IMR-90 (cell line): Measurements from ENCODE around the gene GNPTG. TPM values are rescaled to one million over a fixed set of nuclear protein-coding genes. Genes with fewer than 3 reads are reported as not detected.

Experiments
- ATAC-seq: fragments of 200-7000 bp; cut with Tn5 transposase; 2 replicates; pipeline ENCODE4 v1.9.1; 2020; ENCODE audit warnings: low read depth, mild to moderate bottlenecking, moderate library complexity
- BruUV-seq: library from RNA; stranded (reverse); fragments of 400-500 nt; replicated peaks from 2 replicates; lab custom pipeline; 2021; lab: Mats Ljungman, UMichigan
- CTCF ChIA-PET: fragments of 300-600 bp; formaldehyde crosslinking; extraction: SDS; loops from one replicate; lab custom pipeline; 2021; ENCODE audit warnings: antibody characterized with exemption; lab: Yijun Ruan, JAX
- POLR2A ChIA-PET: fragments of 300-600 bp; sonication (Branson Sonifier 250); formaldehyde crosslinking; loops from one replicate; lab custom pipeline; 2022; ENCODE audit warnings: antibody characterized with exemption; ENCODE audit not compliant: unreplicated experiment; lab: Charles Lee
- DNase-seq: peaks from one replicate; pipeline ENCODE4 v3.0.0; 2013
- H2AFZ ChIP-seq: replicated peaks from 2 replicates; pipeline ENCODE3; 2013; ENCODE audit warnings: low read length, mild to moderate bottlenecking; ENCODE audit not compliant: poor library complexity
- H2AK5ac ChIP-seq: 2 replicates; pipeline ENCODE4 v1.6.1; 2013; ENCODE audit warnings: low read depth, low read length, inconsistent platforms
- H2AK9ac ChIP-seq: replicated peaks from 2 replicates; pipeline ENCODE3; 2013; ENCODE audit warnings: mild to moderate bottlenecking, low read depth, low read length, moderate library complexity; ENCODE audit not compliant: poor library complexity
- H2BK120ac ChIP-seq: 2 replicates; pipeline ENCODE4 v1.6.1; 2013; ENCODE audit warnings: low read depth, low read length, inconsistent platforms
- H2BK15ac ChIP-seq: 3 replicates; pipeline ENCODE4 v1.6.1; 2013; ENCODE audit warnings: low read depth, low read length, inconsistent platforms
- H2BK20ac ChIP-seq: 2 replicates; pipeline ENCODE4 v1.6.1; 2013; ENCODE audit warnings: low read depth, mild to moderate bottlenecking, inconsistent platforms, low read length, moderate library complexity
- H2BK5ac ChIP-seq: 2 replicates; pipeline ENCODE4 v1.6.1; 2013; ENCODE audit warnings: mild to moderate bottlenecking, low read depth, low read length, inconsistent platforms; ENCODE audit not compliant: poor library complexity, severe bottlenecking
- H3K14ac ChIP-seq: replicated peaks from 2 replicates; pipeline ENCODE4 v1.6.1; 2013; ENCODE audit warnings: low read depth, low read length, inconsistent platforms
- H3K18ac ChIP-seq: 2 replicates; pipeline ENCODE4 v1.6.1; 2013; ENCODE audit warnings: low read depth, low read length, control low read depth
- H3K23ac ChIP-seq: 2 replicates; pipeline ENCODE4 v1.6.1; 2013; ENCODE audit warnings: low read depth, low read length, inconsistent platforms
- H3K27ac ChIP-seq: 2 replicates; pipeline ENCODE4 v1.5.1; 2013; ENCODE audit warnings: mild to moderate bottlenecking, control low read depth, low read length; ENCODE audit not compliant: insufficient read depth
- H3K27me3 ChIP-seq: 2 replicates; pipeline ENCODE4 v1.6.1; 2013; ENCODE audit warnings: low read length; ENCODE audit not compliant: control insufficient read depth, insufficient read depth
- H3K36me3 ChIP-seq: 2 replicates; pipeline ENCODE4 v1.6.1; 2013; ENCODE audit warnings: low read length, mixed read lengths; ENCODE audit not compliant: control insufficient read depth, insufficient read depth
- H3K4ac ChIP-seq: 2 replicates; pipeline ENCODE4 v1.6.1; 2013; ENCODE audit warnings: low read depth, low read length, inconsistent platforms
- H3K4me1 ChIP-seq: 2 replicates; pipeline ENCODE4 v1.6.1; 2013; ENCODE audit warnings: low read length, mixed read lengths; ENCODE audit not compliant: control insufficient read depth, insufficient read depth
- H3K4me2 ChIP-seq: 2 replicates; pipeline ENCODE4 v1.6.1; 2013; ENCODE audit warnings: low read depth, mild to moderate bottlenecking, control low read depth, low read length, moderate library complexity
- H3K4me3 ChIP-seq: 2 replicates; pipeline ENCODE4 v1.5.1; 2013; ENCODE audit warnings: low read depth, mild to moderate bottlenecking, control low read depth, low read length, moderate library complexity; ENCODE audit not compliant: insufficient read depth
- H3K56ac ChIP-seq: 2 replicates; pipeline ENCODE4 v1.6.1; 2013; ENCODE audit warnings: low read length, inconsistent platforms; ENCODE audit not compliant: insufficient read depth; ENCODE audit errors: extremely low read depth
- H3K79me1 ChIP-seq, 2 experiments: 2 replicates each; pipeline ENCODE4 v1.6.1; 2013; ENCODE audit warnings: low read length in 2 of 2, inconsistent platforms in 1 of 2, low read depth in 1 of 2
- H3K9ac ChIP-seq: 2 replicates; pipeline ENCODE4 v1.6.1; 2013; ENCODE audit warnings: low read depth, low read length, control low read depth
- H3K9me1 ChIP-seq: 2 replicates; pipeline ENCODE4 v1.6.1; 2013; ENCODE audit warnings: low read length, inconsistent platforms; ENCODE audit not compliant: insufficient read depth
- H3K9me3 ChIP-seq: 2 replicates; pipeline ENCODE4 v1.6.1; 2013; ENCODE audit warnings: low read length; ENCODE audit not compliant: control insufficient read depth, insufficient read depth
- H4K20me1 ChIP-seq: 2 replicates; pipeline ENCODE4 v1.6.1; 2013; ENCODE audit warnings: low read length, inconsistent platforms; ENCODE audit not compliant: insufficient read depth
- H4K5ac ChIP-seq: 2 replicates; pipeline ENCODE4 v1.6.1; 2013; ENCODE audit warnings: mild to moderate bottlenecking, low read depth, low read length, control low read depth
- H4K8ac ChIP-seq, 2 experiments: 2 replicates each; pipeline ENCODE4 v1.6.1; 2013; ENCODE audit warnings: low read depth in 2 of 2, low read length in 2 of 2, control low read depth in 1 of 2, inconsistent platforms in 1 of 2
- H4K91ac ChIP-seq: 2 replicates; pipeline ENCODE4 v1.6.1; 2013; ENCODE audit warnings: low read depth, low read length, inconsistent platforms; ENCODE audit not compliant: insufficient read depth
- BHLHE40 ChIP-seq: fragments of 150-350 bp; IDR thresholded peaks from 2 replicates; pipeline ENCODE4 v1.6.1; 2016; ENCODE audit warnings: mild to moderate bottlenecking, low read depth, low read length
- CEBPB ChIP-seq: IDR thresholded peaks from 2 replicates; pipeline ENCODE4 v1.6.1; 2012; ENCODE audit warnings: low read depth, low read length, improper control_type of control experiment
- CHD1 ChIP-seq: IDR thresholded peaks from 2 replicates; pipeline ENCODE4 v1.6.1; 2012; ENCODE audit warnings: low read depth, low read length, improper control_type of control experiment
- CTCF ChIP-seq: conservative IDR thresholded peaks from 2 replicates; pipeline ENCODE4 v1.5.1; 2012; ENCODE audit warnings: mild to moderate bottlenecking, low read depth, low read length, improper control_type of control experiment
- ELK1 ChIP-seq: fragments of 150-350 bp; IDR thresholded peaks from 2 replicates; pipeline ENCODE4 v1.6.1; 2016; ENCODE audit warnings: low read depth, mild to moderate bottlenecking, low read length, moderate library complexity, borderline replicate concordance
- FOS ChIP-seq: fragments of 150-350 bp; IDR thresholded peaks from 2 replicates; pipeline ENCODE4 v1.6.1; 2016; ENCODE audit warnings: low read depth, low read length
- MAFK ChIP-seq: IDR thresholded peaks from 2 replicates; pipeline ENCODE4 v1.6.1; 2012; ENCODE audit warnings: low read depth, low read length, improper control_type of control experiment
- MAZ ChIP-seq: IDR thresholded peaks from 2 replicates; pipeline ENCODE4 v1.6.1; 2012; ENCODE audit warnings: low read depth, mild to moderate bottlenecking, low read length, improper control_type of control experiment, moderate library complexity, borderline replicate concordance
- NFE2L2 ChIP-seq: fragments of 150-350 bp; IDR thresholded peaks from 2 replicates; pipeline ENCODE4 v1.6.1; 2016; ENCODE audit warnings: low read depth, mild to moderate bottlenecking, low read length
- POLR2A ChIP-seq: IDR thresholded peaks from 2 replicates; pipeline ENCODE4 v1.6.1; 2012; ENCODE audit warnings: mild to moderate bottlenecking, low read depth, low read length
- RAD21 ChIP-seq: IDR thresholded peaks from 2 replicates; pipeline ENCODE4 v1.6.1; 2012; ENCODE audit warnings: low read length, improper control_type of control experiment
- RCOR1 ChIP-seq: IDR thresholded peaks from 2 replicates; pipeline ENCODE4 v1.6.1; 2012; ENCODE audit warnings: mild to moderate bottlenecking, low read length, improper control_type of control experiment; ENCODE audit not compliant: insufficient replicate concordance
- RFX5 ChIP-seq: IDR thresholded peaks from 2 replicates; pipeline ENCODE4 v1.8.0; 2012; ENCODE audit warnings: low read depth, mild to moderate bottlenecking, low read length, moderate library complexity
- SMC3 ChIP-seq: fragments of 150-350 bp; IDR thresholded peaks from 2 replicates; pipeline ENCODE4 v1.6.1; 2016; ENCODE audit warnings: low read depth, mild to moderate bottlenecking, antibody characterized with exemption, low read length, moderate library complexity
- USF2 ChIP-seq: fragments of 150-350 bp; IDR thresholded peaks from 2 replicates; pipeline ENCODE4 v1.6.1; 2017; ENCODE audit warnings: mild to moderate bottlenecking, antibody characterized with exemption, low read length, low read depth
- WGBS, 2 experiments: methylation state at CpG; one replicate each; pipeline versions ENCODE4 v1.1.5 to v1.1.7; 2013; ENCODE audit warnings: missing lambda C conversion rate in 2 of 2; ENCODE audit not compliant: insufficient read length in 1 of 2; ENCODE audit errors: extremely low coverage in 2 of 2; 5-methylcytosine and 5-hydroxymethylcytosine counted together
- dilution Hi-C: fragments of 300-500 bp; cut with HindIII; formaldehyde crosslinking; loops from one replicate; pipeline ENCODE4 v1.14.3; 2018; ENCODE audit warnings: low sequenced_read_pairs; ENCODE audit not compliant: unreplicated experiment
- in situ Hi-C: fragments of 300-500 bp; cut with MboI; formaldehyde crosslinking; loops from 3 replicates; pipeline ENCODE4 v1.14.3; 2019; ENCODE audit warnings: low sequenced_read_pairs, inconsistent platforms, mixed read lengths
- intact Hi-C: fragments of 100-400 bp; cut with micrococcal nuclease; formaldehyde crosslinking; loops from 2 replicates; pipeline ENCODE4 v1.10.0; 2022
- polyA plus RNA-seq, 3 experiments: library from polyadenylated mRNA; depleted of rRNA; stranded (reverse); fragments of >200 nt; gene quantifications; 2 replicates each; pipeline ENCODE4 v1.2.3, GENCODE V29; 2012; ENCODE audit warnings: low replicate concordance in 1 of 3
- total RNA-seq: library from RNA; depleted of rRNA; stranded (reverse); fragments of >200 nt; gene quantifications from 2 replicates; pipeline ENCODE4 v1.2.3, GENCODE V29; 2012

The GNPTG gene
- total and polyA plus RNA-seq, 2 of the 4 experiments (the other 2 are of a cell fraction) = 14.9 to 70.8 TPM

- TF ChIP-seq CHD1 = no peak
- TF ChIP-seq MAZ = no peak
- no peak for TF ChIP-seq POLR2A
- no peak for TF ChIP-seq RAD21
- no peak for TF ChIP-seq CTCF
- no peak for TF ChIP-seq USF2
- no peak for TF ChIP-seq ELK1
- no peak for TF ChIP-seq CEBPB
- no peak for TF ChIP-seq RCOR1
- TF ChIP-seq BHLHE40 = no peak
- TF ChIP-seq FOS = no peak
- no peak for TF ChIP-seq RFX5
- no peak for TF ChIP-seq NFE2L2
- TF ChIP-seq MAFK = no peak
- no peak for TF ChIP-seq SMC3
- no peak overlapping the region for H4K91ac ChIP-seq
- no peak overlapping the region for H2BK20ac ChIP-seq
- H3K4me3 ChIP-seq = no peak overlapping the region
- no peak overlapping the region for H3K4ac ChIP-seq
- H2AFZ ChIP-seq = peak overlapping the region; percentile 21
- BruUV-seq = no TSS peak
- no peak overlapping the region for H3K18ac ChIP-seq
- no peaks in the 10 kb centered on the region for H3K9me1 ChIP-seq
- no peak overlapping the region for H4K5ac ChIP-seq
- no peak overlapping the region for H3K23ac ChIP-seq
- H3K27me3 ChIP-seq = peaks cover 55% of the 10 kb centered on the region
- H2AK5ac ChIP-seq = no peak overlapping the region
- peaks cover 3% of the 10 kb centered on the region; the same call in 1 of the 2 replicates for H3K9me3 ChIP-seq
- no peak overlapping the region for H2AK9ac ChIP-seq
- DNase-seq (no peak), ATAC-seq (no peak)
- H3K4me1 ChIP-seq = peaks cover 7% of the 10 kb centered on the region
- H2BK15ac ChIP-seq = no peak overlapping the region
- ChIA-PET CTCF (no interaction called here), POLR2A (no interaction called here)
- no peak overlapping the region for H2BK120ac ChIP-seq
- no peak overlapping the region for H4K8ac ChIP-seq
- WGBS, 2 experiments = 60% methylated on average over 1 of the region's 9 CpGs; no CpG with 5 or more reads in 1 of the 2 experiments
- no peak overlapping the region for H3K14ac ChIP-seq
- dilution Hi-C loops (no loop called here), intact Hi-C loops (no loop called here), in situ Hi-C loops (no loop called here)
- no peaks in the 10 kb centered on the region; the same call in 1 of the 2 replicates for H4K20me1 ChIP-seq
- no peaks in the 10 kb centered on the region for H3K36me3 ChIP-seq
- H2BK5ac ChIP-seq = no peak overlapping the region
- H3K79me1 ChIP-seq = no peaks in the 10 kb centered on the region
- H3K4me2 ChIP-seq = no peak overlapping the region
- no peak overlapping the region for H3K56ac ChIP-seq
- H3K9ac ChIP-seq = no peak overlapping the region
- H3K27ac ChIP-seq = no peak overlapping the region
These were observed 17.0 kb upstream of the GNPTG start for GRCh38 chr16:1334739-1335138.
